IPS-11a (cell line): ENCODE measurements around the gene JPH4.
"Not testable (repeated sequence)": the region's sequence is repeated elsewhere in the genome, so short reads cannot be mapped to it uniquely, and the experiment has no call there.

ENCODE experiments used
- H3K4me3 ChIP-seq: one replicate; pipeline ENCODE4 v1.5.1; 2013; ENCODE audit warnings: low read depth, low read length, control low read depth

Gene JPH4

GRCh38 chr14:23609001-23609400 lies 30.4 kb upstream of the JPH4 start:
- H3K4me3 ChIP-seq, result no peak overlapping the region

- H3K4me3 ChIP-seq, result no peak overlapping the region
Observed at GRCh38 chr14:23608454-23608853, 29.9 kb upstream of the JPH4 start.

- H3K4me3 ChIP-seq, result no peak overlapping the region
Observed at GRCh38 chr14:23605931-23606585, 27.5 kb upstream of the JPH4 start.

GRCh38 chr14:23604675-23605170 lies 26.1 kb upstream of the JPH4 start:
- no peak overlapping the region for H3K4me3 ChIP-seq

GRCh38 chr14:23604148-23604547 lies 25.6 kb upstream of the JPH4 start:
- H3K4me3 ChIP-seq, result no peak overlapping the region

GRCh38 chr14:23603103-23603502 lies 24.5 kb upstream of the JPH4 start:
- H3K4me3 ChIP-seq, result no peak overlapping the region

GRCh38 chr14:23602181-23603095 lies 23.8 kb upstream of the JPH4 start:
- H3K4me3 ChIP-seq, result no peak overlapping the region

- H3K4me3 ChIP-seq, result no peak overlapping the region
Observed at GRCh38 chr14:23601845-23602180, 23.2 kb upstream of the JPH4 start.

GRCh38 chr14:23601424-23601823 lies 22.8 kb upstream of the JPH4 start:
- no peak overlapping the region for H3K4me3 ChIP-seq

- H3K4me3 ChIP-seq, result no peak overlapping the region
Observed at GRCh38 chr14:23600806-23601205, 22.2 kb upstream of the JPH4 start.

GRCh38 chr14:23600322-23600707 lies 21.7 kb upstream of the JPH4 start:
- H3K4me3 ChIP-seq, result no peak overlapping the region

- H3K4me3 ChIP-seq, result not testable (repeated sequence)
Observed at GRCh38 chr14:23594191-23594590, 15.6 kb upstream of the JPH4 start.

GRCh38 chr14:23590198-23590597 lies 11.6 kb upstream of the JPH4 start:
- H3K4me3 ChIP-seq, result no peak overlapping the region

GRCh38 chr14:23589606-23590005 lies 11.0 kb upstream of the JPH4 start:
- H3K4me3 ChIP-seq, result no peak overlapping the region

GRCh38 chr14:23588884-23589598 lies 10.5 kb upstream of the JPH4 start:
- H3K4me3 ChIP-seq, result no peak overlapping the region

GRCh38 chr14:23584527-23585203 lies 6.1 kb upstream of the JPH4 start:
- H3K4me3 ChIP-seq, result not testable (repeated sequence)

- H3K4me3 ChIP-seq, result not testable (repeated sequence)
Observed at GRCh38 chr14:23583761-23584526, 5.4 kb upstream of the JPH4 start.

- H3K4me3 ChIP-seq, result no peak overlapping the region
Observed at GRCh38 chr14:23582906-23583760, 4.5 kb upstream of the JPH4 start.

GRCh38 chr14:23580948-23581281 lies 2.3 kb upstream of the JPH4 start:
- H3K4me3 ChIP-seq, result no peak overlapping the region
